GM18951 (cell line): ENCODE results near the gene NELFA.

Experiments
- POLR2A ChIP-seq: IDR thresholded peaks from 4 replicates; pipeline ENCODE4 v1.6.1; 2011; ENCODE audit warnings: mild to moderate bottlenecking; ENCODE audit not compliant: insufficient read length, insufficient read depth; ENCODE audit errors: extremely low read depth
- in situ Hi-C: fragments of 300-500 bp; cut with MboI; formaldehyde crosslinking; loops from one replicate; pipeline ENCODE4 v1.12.0; 2022; ENCODE audit warnings: low sequenced_read_pairs, mixed read lengths, inconsistent platforms; ENCODE audit not compliant: unreplicated experiment

The NELFA gene

DNA sequence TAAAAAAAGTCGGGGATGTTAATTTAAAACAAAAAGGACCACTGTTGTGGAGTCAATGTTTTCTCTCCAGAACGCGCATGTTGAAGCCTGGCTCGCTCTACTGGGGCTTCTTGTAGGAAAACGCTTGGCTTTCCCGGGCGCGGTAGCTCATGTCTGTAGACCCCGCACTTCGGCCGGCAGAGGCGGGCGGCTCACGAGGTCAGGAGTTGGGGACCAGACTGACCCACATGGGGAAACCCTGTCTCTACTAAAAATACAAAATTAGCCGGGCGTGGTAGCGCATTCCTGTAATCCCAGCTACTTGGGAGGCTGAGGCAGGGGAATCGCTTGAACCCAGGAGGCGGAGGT is 15.6 kb downstream of the NELFA start:
- in situ Hi-C loops, result no loop called here
- TF ChIP-seq POLR2A, result no peak

DNA sequence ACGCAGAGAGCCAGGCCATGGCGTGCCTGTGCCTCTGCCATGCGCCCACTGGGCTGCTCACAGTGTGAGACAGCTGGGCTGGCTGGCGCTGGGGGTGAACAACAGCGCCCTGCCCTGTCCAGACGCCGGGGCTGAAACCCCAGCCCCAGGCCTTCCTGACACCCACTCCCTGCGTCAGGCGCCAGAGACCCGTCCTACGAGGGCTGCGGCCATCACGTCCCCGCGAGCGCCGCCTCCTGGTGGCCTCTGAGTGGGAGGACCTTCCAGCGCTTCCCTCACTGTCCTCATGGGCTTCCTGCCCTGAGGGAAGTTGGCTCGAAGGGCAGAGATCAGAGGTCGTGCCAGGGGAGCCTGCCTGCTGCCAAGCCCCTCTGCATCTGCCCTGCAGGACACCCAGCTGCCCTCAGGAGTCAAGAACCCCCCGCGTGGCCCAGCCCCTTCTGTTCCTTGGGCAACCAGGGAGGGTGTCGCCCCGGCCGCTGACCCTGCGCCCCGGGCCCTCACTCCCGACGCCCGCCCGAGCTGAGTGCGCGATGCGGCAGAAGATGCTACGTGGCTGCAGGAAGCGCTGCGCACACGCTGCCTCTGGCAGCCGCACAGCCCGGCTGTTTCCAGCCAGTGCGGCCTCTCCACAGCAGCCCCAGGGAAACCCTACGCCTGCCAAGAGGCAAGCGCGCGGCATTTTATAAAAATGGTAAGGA is 16.2 kb downstream of the NELFA start:
- TF ChIP-seq POLR2A, result no peak

GRCh38 chr4:1991596-1992434 is 17.0 kb downstream of the NELFA start:
- in situ Hi-C loops, result no loop called here
- TF ChIP-seq POLR2A, result no peak

More for the DNA sequence above, 16.2 kb downstream of the NELFA start:
- in situ Hi-C loops, result no loop called here

- in situ Hi-C loops, result no loop called here
- TF ChIP-seq POLR2A, result no peak
Observed at GRCh38 chr4:1991087-1991486, 17.7 kb downstream of the NELFA start.

DNA sequence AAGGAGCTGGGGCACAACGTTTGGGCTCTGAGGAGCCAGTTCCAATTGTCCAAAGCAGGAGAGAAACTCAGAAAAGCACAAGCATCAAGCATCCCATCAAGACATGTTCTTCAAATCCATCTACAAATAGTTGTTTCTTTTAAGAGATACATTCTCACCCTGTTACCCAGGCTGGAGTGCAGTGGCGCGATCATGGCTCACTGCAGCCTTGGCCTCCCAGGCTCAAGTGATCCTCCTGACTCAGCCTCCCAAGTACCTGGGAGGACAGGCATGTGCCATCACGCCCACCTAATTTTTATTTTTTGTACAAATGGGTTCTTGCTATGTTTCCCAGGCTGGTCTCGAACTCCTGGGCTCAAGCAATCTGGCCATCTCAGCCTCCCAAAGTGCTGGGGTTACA is 18.1 kb downstream of the NELFA start:
- TF ChIP-seq POLR2A, result no peak
- in situ Hi-C loops, result no loop called here

DNA sequence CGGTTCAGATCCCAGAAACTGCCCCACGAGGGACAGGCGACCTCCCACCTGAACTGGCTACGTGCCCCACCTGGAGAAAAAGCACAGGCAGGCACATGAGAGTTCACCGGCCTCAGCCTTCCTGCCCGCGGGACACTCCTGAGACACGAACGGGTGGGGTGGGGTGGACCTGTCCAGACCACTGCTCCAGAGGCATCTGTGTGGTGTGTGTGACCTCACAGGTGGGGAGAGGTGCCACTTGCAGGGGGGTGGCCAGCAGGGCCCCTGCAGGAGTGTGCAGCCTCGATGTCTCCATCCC is 18.5 kb downstream of the NELFA start:
- no peak for TF ChIP-seq POLR2A

GRCh38 chr4:1989533-1990347 is 19.0 kb downstream of the NELFA start:
- in situ Hi-C loops, result no loop called here
- no peak for TF ChIP-seq POLR2A

More for the DNA sequence above, 18.5 kb downstream of the NELFA start:
- in situ Hi-C loops, result no loop called here

- no peak for TF ChIP-seq POLR2A
- in situ Hi-C loops, result no loop called here
Observed at GRCh38 chr4:1988327-1988724, 20.4 kb downstream of the NELFA start.

GRCh38 chr4:1987721-1988326 is 20.9 kb downstream of the NELFA start:
- no peak for TF ChIP-seq POLR2A
- in situ Hi-C loops, result no loop called here

DNA sequence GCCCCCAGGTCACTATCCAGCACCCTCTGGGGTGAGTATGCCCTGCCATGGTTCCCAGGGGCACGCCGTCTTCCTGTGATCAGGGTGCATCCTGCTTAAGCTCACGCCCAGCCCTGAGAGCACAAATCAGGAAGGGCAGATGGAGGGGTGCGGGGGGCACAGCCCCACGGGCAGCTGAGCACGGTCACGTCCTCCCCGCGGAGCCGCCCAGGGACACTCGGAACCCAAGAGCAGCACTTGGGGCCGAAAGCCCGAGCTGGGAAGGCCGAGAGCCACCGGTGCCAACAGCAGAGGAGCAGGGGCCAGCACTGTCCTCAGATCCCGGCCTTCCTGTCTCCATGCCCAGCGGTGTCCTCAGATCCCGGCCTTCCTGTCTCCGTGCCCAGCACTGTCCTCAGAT is 21.5 kb downstream of the NELFA start:
- TF ChIP-seq POLR2A, result no peak
- in situ Hi-C loops, result no loop called here

DNA sequence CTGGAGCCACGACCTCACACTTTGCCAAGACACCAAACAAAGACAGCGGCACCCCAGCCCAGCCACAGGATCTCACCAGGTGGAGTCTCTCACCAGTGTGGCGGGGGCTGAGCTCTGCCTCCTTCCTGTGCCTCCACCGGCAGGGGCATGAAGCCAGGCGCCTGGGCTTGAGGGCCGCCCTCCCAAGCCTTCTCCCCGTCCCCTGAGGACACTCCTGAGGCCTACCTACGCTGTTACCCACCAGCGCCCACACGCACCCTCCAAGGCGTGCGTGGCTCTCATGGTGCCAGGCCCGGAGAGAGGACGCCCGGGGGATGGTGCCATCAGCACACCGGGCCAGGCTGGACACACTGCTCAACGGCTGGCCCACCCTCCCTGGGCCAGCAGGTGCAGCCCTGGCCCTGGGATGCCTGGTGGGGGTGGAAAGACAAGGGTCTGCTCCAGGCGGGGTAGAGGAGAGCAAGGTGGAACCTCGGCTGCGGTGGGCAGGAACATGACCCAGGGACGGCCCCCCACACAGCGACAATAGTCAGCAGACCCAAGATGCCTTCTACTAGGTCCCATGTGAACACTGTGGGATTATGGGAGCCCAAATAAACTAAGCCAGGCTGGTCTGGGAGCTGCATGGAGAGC is 22.1 kb downstream of the NELFA start:
- in situ Hi-C loops, result no loop called here

DNA sequence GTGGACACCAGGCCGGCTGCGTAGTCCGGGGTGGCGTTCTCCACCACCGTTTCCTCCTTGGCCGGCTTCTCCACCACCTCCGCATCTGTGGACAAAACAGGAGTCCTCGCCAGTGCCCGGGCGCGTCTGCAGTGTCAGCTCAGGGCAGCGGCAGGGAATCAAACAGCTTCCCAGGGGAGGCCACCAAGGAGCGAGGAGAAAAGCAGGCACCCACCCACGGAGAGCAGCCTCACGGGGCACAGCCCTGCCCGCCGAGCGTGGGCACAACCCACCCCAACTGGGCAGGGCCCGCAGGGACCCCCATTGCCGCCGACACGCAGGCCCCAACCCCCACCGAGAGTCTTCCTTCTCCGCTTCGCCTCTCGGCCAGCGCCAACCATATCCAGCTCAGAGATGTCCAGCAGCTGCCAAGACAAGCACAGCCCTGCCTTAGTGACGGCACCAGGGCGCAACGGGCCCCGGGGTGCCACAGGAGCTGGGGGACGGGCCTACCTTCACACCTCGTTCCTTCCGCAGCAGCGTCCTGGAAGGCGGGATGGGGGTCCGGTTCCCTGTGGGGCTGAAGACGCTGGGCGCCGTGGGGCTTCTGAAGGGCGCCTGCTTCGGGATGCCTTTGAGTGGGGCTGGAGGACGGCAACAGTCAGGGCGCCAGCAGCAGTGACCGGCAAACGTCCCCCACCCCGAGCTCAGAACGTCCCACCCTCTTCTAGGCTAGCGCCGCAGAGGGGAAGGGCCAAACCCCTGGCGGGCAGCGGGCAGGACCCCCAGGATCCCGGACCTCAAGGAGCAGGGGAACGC is 22.8 kb downstream of the NELFA start:
- in situ Hi-C loops, result no loop called here

More for the DNA sequence above, 22.1 kb downstream of the NELFA start:
- TF ChIP-seq POLR2A, result no peak

More for the DNA sequence above, 22.8 kb downstream of the NELFA start:
- TF ChIP-seq POLR2A, result no peak
